ENCODE measurements around the gene PARD3. TPM values are rescaled to one million over a fixed set of nuclear protein-coding genes. Genes with fewer than 3 reads are reported as not detected.

PARD3 gene
- total RNA-seq, 4 donors from 2014 or later = 30.9 to 54.6 (median 40.0) TPM

DNA sequence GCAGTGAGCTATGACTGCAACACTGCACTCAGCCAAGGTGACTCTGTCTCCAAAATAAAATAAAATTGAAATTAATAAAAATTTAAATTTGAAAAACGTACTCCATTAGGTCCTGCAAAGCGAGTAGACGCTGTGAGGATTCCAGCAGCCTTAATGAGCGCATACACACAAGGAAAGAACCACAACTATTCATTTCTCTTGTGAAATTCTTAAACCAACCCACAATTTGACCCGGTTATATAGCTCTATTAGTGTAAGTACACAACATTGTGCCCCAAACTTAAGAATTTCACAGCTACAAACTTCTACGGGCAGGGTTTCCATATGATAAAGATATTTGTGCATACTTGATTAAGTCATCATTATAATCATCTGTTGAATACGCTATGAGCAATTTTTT lies 84.4 kb downstream of the PARD3 start:
- ATAC-seq (ENCODE audit: low FRiP score) (no peak), DNase-seq (ENCODE audit: low spot score) (no peak)
- no peak for TF ChIP-seq CTCF (IDR thresholded peaks at IDR 0.05)

DNA sequence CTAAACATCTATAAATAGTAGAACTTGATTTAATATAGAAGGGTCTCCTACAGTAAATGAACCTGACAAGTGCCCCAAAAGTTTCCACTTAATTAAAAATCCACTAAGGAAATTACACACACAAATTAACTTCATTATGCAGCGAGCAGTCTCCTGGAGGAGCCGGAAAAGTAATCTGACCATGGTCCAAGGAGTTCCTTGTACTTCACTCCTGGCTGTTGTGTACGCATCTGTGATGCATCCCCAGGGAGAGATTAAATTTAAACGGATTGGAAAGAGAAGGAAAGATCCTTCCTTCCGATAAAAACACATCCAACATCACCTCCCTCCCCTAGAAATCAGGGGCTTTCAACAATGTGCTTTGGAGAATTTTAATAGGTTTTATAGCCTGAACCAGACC lies 85.5 kb downstream of the PARD3 start:
- ATAC-seq (ENCODE audit: low FRiP score) (no peak), DNase-seq (ENCODE audit: low spot score) (no peak)
- no peak for TF ChIP-seq CTCF (IDR thresholded peaks at IDR 0.05)

- no peak for DNase-seq (ENCODE audit: low spot score)
- TF ChIP-seq CTCF (IDR thresholded peaks at IDR 0.05) = no peak
- ATAC-seq (ENCODE audit: low FRiP score) = no peak
Measured at GRCh38 chr10:34728361-34728760, 86.7 kb downstream of the PARD3 start.

- ATAC-seq (ENCODE audit: low FRiP score) (peak; percentile 25), DNase-seq (ENCODE audit: low spot score) (no peak)
- no peak for TF ChIP-seq CTCF (IDR thresholded peaks at IDR 0.05)
Measured at GRCh38 chr10:34727595-34728033, 87.5 kb downstream of the PARD3 start.

- no peak for TF ChIP-seq CTCF (IDR thresholded peaks at IDR 0.05)
- no peak for DNase-seq (ENCODE audit: low spot score)
- no peak for ATAC-seq (ENCODE audit: low FRiP score)
Measured at GRCh38 chr10:34726862-34727261, 88.2 kb downstream of the PARD3 start.

- no peak for DNase-seq (ENCODE audit: low spot score)
- no peak for TF ChIP-seq CTCF (IDR thresholded peaks at IDR 0.05)
- ATAC-seq (ENCODE audit: low FRiP score) = peak; percentile 57
Measured at GRCh38 chr10:34723750-34724149, 91.3 kb downstream of the PARD3 start.

GRCh38 chr10:34722404-34722803 lies 92.7 kb downstream of the PARD3 start:
- ATAC-seq (ENCODE audit: low FRiP score) (no peak), DNase-seq (ENCODE audit: low spot score) (no peak)
- no peak for TF ChIP-seq CTCF (IDR thresholded peaks at IDR 0.05)
